ENCODE measurements around the gene OST4. TPM values are rescaled to one million over a fixed set of nuclear protein-coding genes. Genes with fewer than 3 reads are reported as not detected.

Gene OST4
- total RNA-seq, 1 donor from 2014 or later = 254 TPM

DNA sequence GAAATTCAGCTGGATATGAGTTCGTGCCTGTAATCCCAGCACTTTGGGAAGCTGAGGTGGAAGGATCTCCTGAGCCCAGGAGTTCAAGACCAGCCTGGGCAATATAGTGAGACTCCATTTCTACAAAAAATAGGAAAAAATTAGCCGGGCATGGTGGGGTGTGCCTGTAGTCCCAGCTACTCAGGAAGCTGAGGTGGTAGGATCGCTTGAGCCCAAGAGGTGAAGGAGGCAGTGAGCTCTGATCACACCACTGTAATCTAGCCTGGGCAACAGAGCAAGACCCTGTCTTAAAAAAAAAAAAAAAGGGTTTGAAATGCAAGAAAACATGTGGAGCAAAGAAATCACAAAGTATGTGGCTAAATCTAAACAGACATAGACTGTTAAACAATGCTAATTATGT lies 37.6 kb upstream of the OST4 start:
- no peaks in the 10 kb centered on the region for H3K9me3 Mint-ChIP-seq
- H3K27ac Mint-ChIP-seq = no peak overlapping the region
- peaks cover 25% of the 10 kb centered on the region for H3K27me3 Mint-ChIP-seq (ENCODE audit: low read depth)
- no peak for DNase-seq (ENCODE audit: low spot score in 2 of 2, unreplicated experiment in 2 of 2)
- no peak overlapping the region for H3K4me3 Mint-ChIP-seq
- H3K36me3 Mint-ChIP-seq = no peaks in the 10 kb centered on the region
- no peaks in the 10 kb centered on the region for H3K4me1 Mint-ChIP-seq
- TF ChIP-seq, protein P1, sequence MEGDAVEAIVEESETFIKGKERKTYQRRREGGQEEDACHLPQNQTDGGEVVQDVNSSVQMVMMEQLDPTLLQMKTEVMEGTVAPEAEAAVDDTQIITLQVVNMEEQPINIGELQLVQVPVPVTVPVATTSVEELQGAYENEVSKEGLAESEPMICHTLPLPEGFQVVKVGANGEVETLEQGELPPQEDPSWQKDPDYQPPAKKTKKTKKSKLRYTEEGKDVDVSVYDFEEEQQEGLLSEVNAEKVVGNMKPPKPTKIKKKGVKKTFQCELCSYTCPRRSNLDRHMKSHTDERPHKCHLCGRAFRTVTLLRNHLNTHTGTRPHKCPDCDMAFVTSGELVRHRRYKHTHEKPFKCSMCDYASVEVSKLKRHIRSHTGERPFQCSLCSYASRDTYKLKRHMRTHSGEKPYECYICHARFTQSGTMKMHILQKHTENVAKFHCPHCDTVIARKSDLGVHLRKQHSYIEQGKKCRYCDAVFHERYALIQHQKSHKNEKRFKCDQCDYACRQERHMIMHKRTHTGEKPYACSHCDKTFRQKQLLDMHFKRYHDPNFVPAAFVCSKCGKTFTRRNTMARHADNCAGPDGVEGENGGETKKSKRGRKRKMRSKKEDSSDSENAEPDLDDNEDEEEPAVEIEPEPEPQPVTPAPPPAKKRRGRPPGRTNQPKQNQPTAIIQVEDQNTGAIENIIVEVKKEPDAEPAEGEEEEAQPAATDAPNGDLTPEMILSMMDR (IDR thresholded peaks at IDR 0.05; ENCODE audit: unreplicated experiment) = no peak

GRCh38 chr2:27108221-27108620 lies 36.8 kb upstream of the OST4 start:
- Mint-ChIP-seq H3K27me3 (ENCODE audit: low read depth) (peaks cover 21% of the 10 kb centered on the region), H3K27ac (no peak overlapping the region), H3K4me3 (no peak overlapping the region), H3K36me3 (no peaks in the 10 kb centered on the region), H3K4me1 (no peaks in the 10 kb centered on the region), H3K9me3 (no peaks in the 10 kb centered on the region)
- TF ChIP-seq, protein P1 (IDR thresholded peaks at IDR 0.05; ENCODE audit: unreplicated experiment) = no peak
- no peak for DNase-seq (ENCODE audit: low spot score in 2 of 2, unreplicated experiment in 2 of 2)

DNA sequence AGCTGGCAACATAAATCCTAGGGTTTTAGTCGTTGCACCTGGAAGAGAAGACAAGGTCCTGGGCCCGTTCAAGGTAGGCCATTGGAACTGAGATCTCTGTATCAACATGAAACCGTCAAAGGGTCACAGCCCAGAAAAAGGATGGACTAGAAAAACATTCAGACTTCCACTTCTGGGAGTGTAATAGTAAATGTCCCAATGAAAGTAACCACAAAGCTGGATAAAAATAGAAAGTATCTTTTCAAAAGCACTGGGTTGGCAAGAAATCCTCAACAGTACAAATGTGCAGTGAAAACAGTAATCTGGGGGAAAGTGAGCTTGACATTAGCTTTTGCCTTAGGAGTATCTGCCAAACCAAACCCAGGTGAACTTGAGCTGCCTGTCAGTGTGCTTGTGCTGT lies 34.5 kb upstream of the OST4 start:
- Mint-ChIP-seq H3K27me3 (ENCODE audit: low read depth) (peaks cover 17% of the 10 kb centered on the region), H3K4me1 (no peaks in the 10 kb centered on the region), H3K27ac (no peak overlapping the region), H3K4me3 (no peak overlapping the region), H3K36me3 (no peaks in the 10 kb centered on the region), H3K9me3 (no peaks in the 10 kb centered on the region)
- DNase-seq (ENCODE audit: low spot score in 2 of 2, unreplicated experiment in 2 of 2) = no peak
- TF ChIP-seq, protein P1 (IDR thresholded peaks at IDR 0.05; ENCODE audit: unreplicated experiment) = no peak

DNA sequence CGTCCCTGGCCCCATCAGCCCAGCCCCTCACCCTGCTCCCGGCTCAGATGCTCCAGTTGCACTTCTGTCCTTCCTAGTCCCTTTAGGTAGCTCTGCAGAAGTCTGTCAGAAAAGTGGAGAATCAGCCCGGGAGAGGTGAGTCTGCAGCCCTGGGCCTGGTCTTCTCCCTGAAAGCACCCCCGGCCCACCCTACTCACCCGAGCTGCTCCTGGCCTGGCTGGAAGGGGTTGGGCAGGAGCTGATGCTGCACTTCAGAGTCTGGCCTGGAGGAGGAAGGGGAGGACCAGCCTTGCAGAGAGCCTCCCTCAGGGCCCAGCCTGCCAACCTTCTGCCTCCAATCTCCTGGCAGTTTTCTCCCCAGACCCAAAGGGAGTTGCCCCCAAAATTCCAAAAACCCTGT lies 30.9 kb upstream of the OST4 start:
- no peak for DNase-seq (ENCODE audit: low spot score in 2 of 2, unreplicated experiment in 2 of 2)
- TF ChIP-seq, protein P1 (IDR thresholded peaks at IDR 0.05; ENCODE audit: unreplicated experiment) = no peak
- H3K4me1 Mint-ChIP-seq = no peaks in the 10 kb centered on the region

DNA sequence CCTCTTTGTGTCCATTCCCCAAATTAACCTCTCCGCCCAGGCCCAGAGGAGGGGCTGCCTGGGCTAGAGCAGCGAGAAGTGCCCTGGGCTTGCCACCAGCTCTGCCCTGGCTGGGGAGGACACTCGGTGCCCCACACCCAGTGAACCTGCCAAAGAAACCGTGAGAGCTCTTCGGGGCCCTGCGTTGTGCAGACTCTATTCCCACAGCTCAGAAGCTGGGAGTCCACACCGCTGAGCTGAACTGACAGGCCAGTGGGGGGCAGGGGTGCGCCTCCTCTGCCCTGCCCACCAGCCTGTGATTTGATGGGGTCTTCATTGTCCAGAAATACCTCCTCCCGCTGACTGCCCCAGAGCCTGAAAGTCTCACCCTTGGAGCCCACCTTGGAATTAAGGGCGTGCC lies 28.6 kb upstream of the OST4 start:
- peaks cover 6% of the 10 kb centered on the region for H3K27me3 Mint-ChIP-seq (ENCODE audit: low read depth)
- H3K36me3 Mint-ChIP-seq = no peaks in the 10 kb centered on the region

More for the DNA sequence above, 30.9 kb upstream of the OST4 start:
- H3K27ac Mint-ChIP-seq = no peak overlapping the region
- H3K27me3 Mint-ChIP-seq (ENCODE audit: low read depth) = peaks cover 13% of the 10 kb centered on the region
- no peaks in the 10 kb centered on the region for H3K36me3 Mint-ChIP-seq
- H3K4me3 Mint-ChIP-seq = no peak overlapping the region
- H3K9me3 Mint-ChIP-seq = no peaks in the 10 kb centered on the region

More for the DNA sequence above, 28.6 kb upstream of the OST4 start:
- Mint-ChIP-seq H3K4me3 (no peak overlapping the region), H3K27ac (no peak overlapping the region), H3K9me3 (no peaks in the 10 kb centered on the region), H3K4me1 (peaks cover 9% of the 10 kb centered on the region)
- DNase-seq (ENCODE audit: low spot score in 2 of 2, unreplicated experiment in 2 of 2) = no peak
- TF ChIP-seq, protein P1 (IDR thresholded peaks at IDR 0.05; ENCODE audit: unreplicated experiment) = no peak
